ENCODE measurements around the gene ODF4. TPM values are rescaled to one million over a fixed set of nuclear protein-coding genes. Genes with fewer than 3 reads are reported as not detected.
"Not testable (repeated sequence)": the region's sequence is repeated elsewhere in the genome, so short reads cannot be mapped to it uniquely, and the experiment has no call there.

ODF4 gene
- total and polyA plus RNA-seq, 10 of the 15 experiments (the other 5 are each of a cell fraction or from before 2014, with no cell fraction given), result not detected

DNA sequence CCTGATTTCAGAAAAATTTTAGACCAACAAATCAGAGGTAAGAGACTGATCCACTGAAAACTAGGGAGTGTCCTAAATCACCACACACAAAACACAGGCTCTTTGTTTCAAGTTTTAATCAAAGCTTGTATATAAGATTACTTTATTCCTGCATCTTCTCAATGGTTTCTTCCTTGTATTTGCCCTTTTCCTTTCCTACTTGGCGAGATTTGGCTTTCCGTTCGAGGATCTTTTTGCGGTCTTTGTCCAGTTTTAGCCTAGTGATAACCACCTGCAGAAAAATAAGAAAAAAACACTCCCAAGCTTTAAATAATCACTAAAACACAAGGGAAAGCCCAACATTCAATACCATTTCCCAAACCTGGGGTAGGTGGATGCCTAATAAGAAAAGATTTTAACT, 37.8 kb downstream of the ODF4 start (continued):
- TF ChIP-seq, protein P1, sequence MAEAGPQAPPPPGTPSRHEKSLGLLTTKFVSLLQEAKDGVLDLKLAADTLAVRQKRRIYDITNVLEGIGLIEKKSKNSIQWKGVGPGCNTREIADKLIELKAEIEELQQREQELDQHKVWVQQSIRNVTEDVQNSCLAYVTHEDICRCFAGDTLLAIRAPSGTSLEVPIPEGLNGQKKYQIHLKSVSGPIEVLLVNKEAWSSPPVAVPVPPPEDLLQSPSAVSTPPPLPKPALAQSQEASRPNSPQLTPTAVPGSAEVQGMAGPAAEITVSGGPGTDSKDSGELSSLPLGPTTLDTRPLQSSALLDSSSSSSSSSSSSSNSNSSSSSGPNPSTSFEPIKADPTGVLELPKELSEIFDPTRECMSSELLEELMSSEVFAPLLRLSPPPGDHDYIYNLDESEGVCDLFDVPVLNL (IDR thresholded peaks at IDR 0.05; ENCODE audit: low read depth, low read length), result no peak

DNA sequence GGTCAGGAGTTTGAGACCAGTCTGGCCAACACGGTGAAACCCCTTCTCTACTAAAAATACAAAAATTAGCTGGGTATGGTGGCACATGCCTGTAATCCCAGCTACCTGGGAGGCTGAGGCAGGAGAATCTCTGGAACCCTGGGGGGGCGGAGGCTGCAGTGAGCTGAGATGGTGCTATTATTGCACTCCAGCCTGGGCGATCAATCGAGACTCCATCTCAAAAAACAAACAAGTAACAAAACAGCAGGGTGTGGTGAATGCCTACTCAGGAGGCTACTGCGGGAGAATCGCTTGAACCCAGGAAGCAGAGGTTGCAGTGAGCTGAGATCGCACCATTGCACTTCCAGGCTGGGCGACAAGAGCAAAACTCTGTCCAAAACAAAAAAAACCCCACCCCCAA, 38.5 kb downstream of the ODF4 start:
- SMC1A ChIA-PET (ENCODE audit: uncharacterized antibody, unreplicated experiment), result interaction anchor here (0.7 to 1.9 kb wide), 2 partner anchors 59 to 494 kb away, joined by 3 to 4 read pairs; no protein-coding TSS in a partner anchor
- H3K27me3 ChIP-seq (replicated peaks in 1 of 2; ENCODE audit: control insufficient read depth in 2 of 2, insufficient read depth in 2 of 2, low read length in 1 of 2); FAIRE-seq; RAD21 ChIA-PET (ENCODE audit: unreplicated experiment); H3K9me3 ChIP-seq (replicated peaks; ENCODE audit: control insufficient read depth, insufficient read depth, low read length); H3K9ac ChIP-seq (ENCODE audit: control insufficient read depth, insufficient read depth, low read length); H2AFZ ChIP-seq (ENCODE audit: control insufficient read depth, low read depth, low read length); H3K4me1 ChIP-seq (ENCODE audit: control insufficient read depth, insufficient read depth, low read length); DNase-seq (ENCODE audit: low read depth, low spot score); intact Hi-C loops (cut with micrococcal nuclease; ENCODE audit: unreplicated experiment); ATAC-seq; H4K20me1 ChIP-seq (ENCODE audit: control insufficient read depth, insufficient read depth); in situ Hi-C loops (cut with MboI); BruUV-seq (replicated peaks); H3K27ac ChIP-seq (ENCODE audit: control insufficient read depth, insufficient read depth): not testable (repeated sequence)
- POLR2A ChIA-PET, result interaction anchor here (1.0 kb wide), 1 partner anchor 130 kb away, joined by 6 read pairs; the partner anchor contains the start of gene CTC1
- Histone ChIP-seq H3K4me2 (ENCODE audit: control insufficient read depth, insufficient read depth) (peak overlapping the region; percentile 13; the same call in 1 of the 2 replicates), H3K4me3 (peak overlapping the region; percentile 22; the same call in 1 of the 2 replicates), H3K36me3 (ENCODE audit: control insufficient read depth in 2 of 2, insufficient read depth in 2 of 2, low read length in 1 of 2) (peaks cover 10 to 36% of the 10 kb centered on the region in 2 experiments), H3K79me2 (ENCODE audit: control insufficient read depth, insufficient read depth, low read length) (peaks cover 48% of the 10 kb centered on the region)
- CTCF ChIA-PET, result interaction anchor here (0.9 to 1.5 kb wide), 2 partner anchors 82 to 407 kb away, joined by 3 to 8 read pairs; partner anchors contain the start of gene SLC25A35
- 88% methylated on average over 8 of the region's 8 CpGs for WGBS (ENCODE audit: insufficient coverage, insufficient replicate concordance, low lambda C conversion rate, missing lambda C conversion rate)

DNA sequence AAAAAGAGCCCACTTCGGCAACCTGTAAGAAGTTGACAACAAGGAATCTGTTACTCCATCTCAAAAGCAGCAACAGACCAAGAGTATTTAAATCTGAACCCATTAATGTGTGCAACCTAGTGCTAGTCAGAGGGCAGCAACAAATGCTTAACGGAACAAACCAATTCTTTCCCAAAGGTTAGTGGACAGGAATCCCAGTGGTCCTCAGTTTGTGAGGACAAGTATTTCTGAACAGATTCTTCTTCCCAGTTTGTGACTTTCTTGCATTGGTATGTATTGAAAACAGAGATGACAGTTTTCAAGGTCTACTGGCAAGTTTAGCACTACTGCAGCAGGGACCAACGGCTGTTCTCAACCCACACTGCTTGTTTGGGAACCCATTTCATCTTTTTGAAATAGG, 40.4 kb downstream of the ODF4 start:
- SMC1A ChIA-PET (ENCODE audit: uncharacterized antibody, unreplicated experiment), result no interaction called here
- intact Hi-C loops (cut with micrococcal nuclease; ENCODE audit: unreplicated experiment) (loop anchor here (10.0 kb wide), 1 partner anchor 365 kb away; the partner anchor contains the start of gene CCDC42), in situ Hi-C loops (cut with MboI) (no loop called here)
- POLR2A ChIA-PET, result no interaction called here
- H3K4me2 ChIP-seq (ENCODE audit: control insufficient read depth, insufficient read depth), result peak overlapping the region; percentile 78
- CTCF ChIA-PET, result interaction anchor here (0.6 to 1.5 kb wide), 2 partner anchors 110 to 286 kb away, joined by 3 read pairs; no protein-coding TSS in a partner anchor
- BruUV-seq (replicated peaks), result no TSS peak
- no peaks in the 10 kb centered on the region for H3K27me3 ChIP-seq (replicated peaks in 1 of 2; ENCODE audit: control insufficient read depth in 2 of 2, insufficient read depth in 2 of 2, low read length in 1 of 2)
- peak overlapping the region; percentile 84 for H3K4me3 ChIP-seq
- DNase-seq (ENCODE audit: low read depth, low spot score), result no peak
- RAD21 ChIA-PET (ENCODE audit: unreplicated experiment), result no interaction called here
- no peak for FAIRE-seq
- H2AFZ ChIP-seq (ENCODE audit: control insufficient read depth, low read depth, low read length), result no peak overlapping the region
- peaks cover 10 to 36% of the 10 kb centered on the region in 2 experiments for H3K36me3 ChIP-seq (ENCODE audit: control insufficient read depth in 2 of 2, insufficient read depth in 2 of 2, low read length in 1 of 2)
- H3K9ac ChIP-seq (ENCODE audit: control insufficient read depth, insufficient read depth, low read length), result peak overlapping the region; percentile 88; the same call in 1 of the 2 replicates
- H3K27ac ChIP-seq (ENCODE audit: control insufficient read depth, insufficient read depth), result no peak overlapping the region
- peaks cover 9% of the 10 kb centered on the region for H4K20me1 ChIP-seq (ENCODE audit: control insufficient read depth, insufficient read depth)
- 31% methylated on average over 3 of the region's 3 CpGs for WGBS (ENCODE audit: insufficient coverage, insufficient replicate concordance, low lambda C conversion rate, missing lambda C conversion rate)
- H3K79me2 ChIP-seq (ENCODE audit: control insufficient read depth, insufficient read depth, low read length), result peaks cover 55% of the 10 kb centered on the region
- no peaks in the 10 kb centered on the region; the same call in 2 of the 3 replicates for H3K9me3 ChIP-seq (replicated peaks; ENCODE audit: control insufficient read depth, insufficient read depth, low read length)
- ATAC-seq, result no peak
- H3K4me1 ChIP-seq (ENCODE audit: control insufficient read depth, insufficient read depth, low read length), result peaks cover 3% of the 10 kb centered on the region
- TF ChIP-seq IRF4 (IDR thresholded peaks at IDR 0.05; ENCODE audit: low read depth, low read length), result no peak
- TF ChIP-seq, protein P2, sequence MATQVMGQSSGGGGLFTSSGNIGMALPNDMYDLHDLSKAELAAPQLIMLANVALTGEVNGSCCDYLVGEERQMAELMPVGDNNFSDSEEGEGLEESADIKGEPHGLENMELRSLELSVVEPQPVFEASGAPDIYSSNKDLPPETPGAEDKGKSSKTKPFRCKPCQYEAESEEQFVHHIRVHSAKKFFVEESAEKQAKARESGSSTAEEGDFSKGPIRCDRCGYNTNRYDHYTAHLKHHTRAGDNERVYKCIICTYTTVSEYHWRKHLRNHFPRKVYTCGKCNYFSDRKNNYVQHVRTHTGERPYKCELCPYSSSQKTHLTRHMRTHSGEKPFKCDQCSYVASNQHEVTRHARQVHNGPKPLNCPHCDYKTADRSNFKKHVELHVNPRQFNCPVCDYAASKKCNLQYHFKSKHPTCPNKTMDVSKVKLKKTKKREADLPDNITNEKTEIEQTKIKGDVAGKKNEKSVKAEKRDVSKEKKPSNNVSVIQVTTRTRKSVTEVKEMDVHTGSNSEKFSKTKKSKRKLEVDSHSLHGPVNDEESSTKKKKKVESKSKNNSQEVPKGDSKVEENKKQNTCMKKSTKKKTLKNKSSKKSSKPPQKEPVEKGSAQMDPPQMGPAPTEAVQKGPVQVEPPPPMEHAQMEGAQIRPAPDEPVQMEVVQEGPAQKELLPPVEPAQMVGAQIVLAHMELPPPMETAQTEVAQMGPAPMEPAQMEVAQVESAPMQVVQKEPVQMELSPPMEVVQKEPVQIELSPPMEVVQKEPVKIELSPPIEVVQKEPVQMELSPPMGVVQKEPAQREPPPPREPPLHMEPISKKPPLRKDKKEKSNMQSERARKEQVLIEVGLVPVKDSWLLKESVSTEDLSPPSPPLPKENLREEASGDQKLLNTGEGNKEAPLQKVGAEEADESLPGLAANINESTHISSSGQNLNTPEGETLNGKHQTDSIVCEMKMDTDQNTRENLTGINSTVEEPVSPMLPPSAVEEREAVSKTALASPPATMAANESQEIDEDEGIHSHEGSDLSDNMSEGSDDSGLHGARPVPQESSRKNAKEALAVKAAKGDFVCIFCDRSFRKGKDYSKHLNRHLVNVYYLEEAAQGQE (IDR thresholded peaks at IDR 0.05; ENCODE audit: low read depth, low read length), result no peak
- TF ChIP-seq, protein P3, sequence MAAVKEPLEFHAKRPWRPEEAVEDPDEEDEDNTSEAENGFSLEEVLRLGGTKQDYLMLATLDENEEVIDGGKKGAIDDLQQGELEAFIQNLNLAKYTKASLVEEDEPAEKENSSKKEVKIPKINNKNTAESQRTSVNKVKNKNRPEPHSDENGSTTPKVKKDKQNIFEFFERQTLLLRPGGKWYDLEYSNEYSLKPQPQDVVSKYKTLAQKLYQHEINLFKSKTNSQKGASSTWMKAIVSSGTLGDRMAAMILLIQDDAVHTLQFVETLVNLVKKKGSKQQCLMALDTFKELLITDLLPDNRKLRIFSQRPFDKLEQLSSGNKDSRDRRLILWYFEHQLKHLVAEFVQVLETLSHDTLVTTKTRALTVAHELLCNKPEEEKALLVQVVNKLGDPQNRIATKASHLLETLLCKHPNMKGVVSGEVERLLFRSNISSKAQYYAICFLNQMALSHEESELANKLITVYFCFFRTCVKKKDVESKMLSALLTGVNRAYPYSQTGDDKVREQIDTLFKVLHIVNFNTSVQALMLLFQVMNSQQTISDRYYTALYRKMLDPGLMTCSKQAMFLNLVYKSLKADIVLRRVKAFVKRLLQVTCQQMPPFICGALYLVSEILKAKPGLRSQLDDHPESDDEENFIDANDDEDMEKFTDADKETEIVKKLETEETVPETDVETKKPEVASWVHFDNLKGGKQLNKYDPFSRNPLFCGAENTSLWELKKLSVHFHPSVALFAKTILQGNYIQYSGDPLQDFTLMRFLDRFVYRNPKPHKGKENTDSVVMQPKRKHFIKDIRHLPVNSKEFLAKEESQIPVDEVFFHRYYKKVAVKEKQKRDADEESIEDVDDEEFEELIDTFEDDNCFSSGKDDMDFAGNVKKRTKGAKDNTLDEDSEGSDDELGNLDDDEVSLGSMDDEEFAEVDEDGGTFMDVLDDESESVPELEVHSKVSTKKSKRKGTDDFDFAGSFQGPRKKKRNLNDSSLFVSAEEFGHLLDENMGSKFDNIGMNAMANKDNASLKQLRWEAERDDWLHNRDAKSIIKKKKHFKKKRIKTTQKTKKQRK (IDR thresholded peaks at IDR 0.05; ENCODE audit: low read depth, low read length), result no peak
